NCI-H748 (cell line): ENCODE measurements around the gene TRAPPC3L.
"Not testable (repeated sequence)": the region's sequence is repeated elsewhere in the genome, so short reads cannot be mapped to it uniquely, and the experiment has no call there.

Experiments used
- DNase-seq: peaks from one replicate; lab custom pipeline; 2025; ENCODE audit not compliant: unreplicated experiment; lab: John Stamatoyannopoulos, UW

TRAPPC3L gene

DNA sequence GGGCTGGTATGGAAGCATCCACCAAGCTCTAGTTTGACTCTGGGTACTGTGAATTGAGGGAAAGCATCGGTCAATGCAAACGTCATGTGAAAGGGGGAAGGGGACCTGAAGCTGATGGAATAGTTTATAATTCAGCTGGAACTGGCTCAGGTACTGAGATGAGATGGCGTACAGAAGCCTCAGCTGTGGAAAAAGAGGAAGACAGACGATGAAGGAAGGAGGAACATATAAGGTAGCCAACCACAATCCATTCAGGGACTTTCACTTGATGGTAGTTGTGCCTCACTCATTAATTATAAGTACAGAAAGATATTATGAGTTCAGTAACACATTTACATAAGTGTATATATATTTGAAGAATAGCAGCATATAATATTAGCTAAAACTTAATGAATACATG, 31.4 kb downstream of the TRAPPC3L start:
- no peak for DNase-seq

DNA sequence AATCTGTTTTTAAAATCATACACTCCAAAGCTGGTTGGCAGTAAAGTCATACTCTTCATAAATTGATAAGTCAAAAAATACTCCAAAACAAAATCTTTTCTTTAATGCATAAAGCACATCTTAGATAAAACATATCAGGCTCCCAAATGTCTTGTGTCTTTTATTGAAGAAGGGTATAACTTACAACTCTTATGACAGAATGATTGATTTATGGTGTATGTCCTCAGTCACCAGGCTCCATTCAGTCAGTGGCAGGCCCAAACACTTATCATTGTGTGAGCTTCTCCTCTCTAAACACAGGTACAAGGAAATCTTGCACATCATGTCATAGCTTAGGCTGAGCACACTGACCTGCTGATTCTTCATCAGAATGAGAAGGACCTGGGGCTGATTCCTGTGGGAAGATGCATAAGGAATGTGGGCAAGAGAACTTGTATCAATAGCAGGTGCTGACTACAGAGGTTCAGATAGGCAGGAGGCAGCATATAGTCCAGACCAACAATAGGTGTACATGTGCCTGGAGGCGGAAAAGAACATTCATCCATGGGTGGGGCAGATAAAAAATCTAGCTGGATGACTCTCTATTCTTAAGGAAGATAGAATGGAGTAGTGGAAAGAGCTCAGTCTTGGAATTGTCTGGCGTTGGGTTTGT, 32.1 kb downstream of the TRAPPC3L start:
- no peak for DNase-seq

DNA sequence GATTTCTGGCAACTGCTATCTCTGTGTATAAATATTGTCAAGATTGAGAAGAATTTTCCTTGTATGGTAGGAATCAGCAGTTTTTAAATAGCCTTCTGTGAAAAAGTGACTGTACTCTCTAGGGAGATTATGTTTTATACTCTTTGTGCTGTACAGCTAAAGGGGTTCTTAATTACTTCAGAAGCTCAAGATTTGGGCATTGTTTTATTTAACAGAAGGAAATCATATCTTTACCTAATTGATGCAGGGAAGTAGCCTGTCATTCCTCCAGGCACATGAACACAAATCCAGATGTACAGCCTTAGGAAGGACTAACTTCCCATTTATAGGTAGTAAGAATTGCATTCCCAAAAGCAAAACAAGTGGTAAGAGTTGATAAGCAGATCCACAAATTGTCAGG, 32.8 kb downstream of the TRAPPC3L start:
- no peak for DNase-seq

DNA sequence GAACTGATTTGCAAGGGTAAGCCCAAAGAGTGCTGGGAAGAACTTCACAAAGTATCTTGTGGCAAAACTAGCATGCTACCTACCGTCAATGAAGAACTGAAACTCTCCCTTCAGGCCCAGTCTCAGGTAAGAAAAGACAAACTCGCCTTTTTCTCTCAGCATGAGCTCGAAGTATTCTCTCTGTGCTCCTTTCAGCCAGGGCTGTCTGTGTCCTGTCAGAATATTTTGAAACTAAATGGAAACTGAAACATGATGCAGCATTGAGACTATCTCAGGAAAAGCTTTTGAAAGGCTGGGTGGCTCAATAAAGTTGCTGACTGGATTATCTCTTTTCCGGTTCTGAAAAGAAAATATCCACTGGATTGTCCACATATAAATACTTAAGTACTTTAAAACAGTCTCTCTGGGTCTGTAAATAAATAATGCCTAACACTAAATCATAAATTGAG, 33.3 kb downstream of the TRAPPC3L start:
- no peak for DNase-seq

DNA sequence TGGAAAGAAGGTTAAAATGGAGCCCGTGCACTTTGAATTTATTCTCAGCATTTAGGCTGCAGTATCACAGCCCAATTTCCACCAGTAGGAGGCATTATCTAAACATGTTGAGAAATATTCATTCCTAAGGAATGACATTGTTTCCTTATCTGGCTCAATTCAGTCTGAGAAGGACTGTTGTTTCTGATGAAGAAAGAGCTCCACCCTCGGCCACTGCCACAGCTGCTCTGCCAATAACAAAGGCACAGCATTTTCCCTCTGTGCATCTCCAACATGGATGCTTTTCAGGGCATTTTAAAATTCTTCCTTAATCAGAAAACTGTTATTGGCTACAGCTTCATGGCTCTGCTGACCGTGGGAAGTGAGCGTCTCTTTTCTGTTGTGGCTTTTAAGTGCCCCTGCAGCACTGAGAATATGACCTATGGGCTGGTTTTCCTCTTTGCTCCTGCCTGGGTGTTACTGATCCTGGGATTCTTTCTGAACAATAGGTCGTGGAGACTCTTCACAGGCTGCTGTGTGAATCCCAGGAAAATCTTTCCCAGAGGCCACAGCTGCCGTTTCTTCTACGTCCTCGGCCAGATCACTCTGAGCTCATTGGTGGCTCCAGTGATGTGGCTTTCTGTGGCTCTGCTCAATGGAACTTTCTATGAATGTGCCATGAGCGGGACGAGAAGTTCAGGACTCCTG, 33.9 kb downstream of the TRAPPC3L start, which contains the start of gene CALHM5:
Gene CALHM5 (plus strand): TSS at position 216 of the 687 bp plus-strand sequence. CDS start 58 bp downstream, at position 274.
- peak; percentile 32 for DNase-seq

DNA sequence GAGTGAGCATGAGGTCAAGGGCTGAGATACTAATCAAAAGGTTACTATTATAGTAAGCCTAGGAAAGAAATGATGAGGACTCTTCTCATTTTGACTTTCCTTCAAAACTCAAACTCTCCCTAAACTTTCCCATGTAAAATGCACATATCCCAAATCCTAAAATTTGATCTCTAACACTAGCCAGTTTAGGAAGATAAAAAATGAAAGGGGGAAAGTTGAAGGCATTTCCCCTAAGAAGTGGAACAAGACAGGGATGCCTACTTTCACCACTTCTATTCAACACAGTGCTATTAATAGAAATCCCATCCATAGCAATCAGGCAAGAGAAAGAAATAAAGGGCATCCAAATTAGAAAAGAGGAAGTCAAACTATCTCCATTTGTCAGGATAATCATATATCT, 37.0 kb downstream of the TRAPPC3L start:
- DNase-seq, result no peak

DNA sequence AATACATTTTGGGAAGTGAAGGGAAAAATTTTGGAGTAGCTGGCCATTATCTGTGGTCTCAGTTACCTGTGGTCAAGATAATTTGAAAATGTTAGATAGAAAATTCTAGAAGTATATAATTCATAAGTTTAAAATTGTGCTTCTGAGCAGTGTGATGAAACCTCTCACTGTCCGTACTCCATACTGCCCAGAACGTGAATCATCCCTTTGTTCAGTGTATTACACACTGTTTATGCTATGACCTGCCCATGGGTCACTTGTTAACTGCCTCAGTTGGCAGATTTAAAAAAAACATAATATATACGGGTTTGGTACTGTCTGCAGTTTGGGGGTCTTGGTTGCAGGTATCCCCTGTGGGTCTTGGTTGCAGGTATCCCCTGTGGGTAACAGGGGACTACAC, 38.2 kb downstream of the TRAPPC3L start:
- no peak for DNase-seq

DNA sequence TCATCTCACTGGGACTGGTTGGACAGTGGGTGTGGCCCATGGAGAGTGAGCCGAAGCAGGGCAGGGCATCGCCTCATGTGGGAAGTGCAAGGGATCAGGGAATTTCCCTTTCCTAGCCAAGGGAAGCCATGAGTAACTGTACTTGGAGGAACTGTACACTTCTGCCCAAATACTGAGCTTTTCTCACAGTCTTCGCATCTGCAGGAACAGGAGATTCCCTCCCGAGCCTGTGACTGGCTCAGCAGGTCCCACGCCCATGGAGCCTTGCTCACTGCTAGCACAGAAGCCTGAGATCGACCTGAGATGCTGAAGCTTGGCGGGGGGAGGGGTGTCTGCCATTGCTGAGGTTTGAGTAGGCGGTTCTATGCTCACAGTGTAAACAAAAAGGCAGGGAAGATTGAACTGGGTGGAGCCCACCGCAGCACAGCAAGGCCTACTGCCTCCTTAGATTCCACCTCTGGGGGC, 44.5 kb downstream of the TRAPPC3L start:
- DNase-seq, result peak; percentile 8

DNA sequence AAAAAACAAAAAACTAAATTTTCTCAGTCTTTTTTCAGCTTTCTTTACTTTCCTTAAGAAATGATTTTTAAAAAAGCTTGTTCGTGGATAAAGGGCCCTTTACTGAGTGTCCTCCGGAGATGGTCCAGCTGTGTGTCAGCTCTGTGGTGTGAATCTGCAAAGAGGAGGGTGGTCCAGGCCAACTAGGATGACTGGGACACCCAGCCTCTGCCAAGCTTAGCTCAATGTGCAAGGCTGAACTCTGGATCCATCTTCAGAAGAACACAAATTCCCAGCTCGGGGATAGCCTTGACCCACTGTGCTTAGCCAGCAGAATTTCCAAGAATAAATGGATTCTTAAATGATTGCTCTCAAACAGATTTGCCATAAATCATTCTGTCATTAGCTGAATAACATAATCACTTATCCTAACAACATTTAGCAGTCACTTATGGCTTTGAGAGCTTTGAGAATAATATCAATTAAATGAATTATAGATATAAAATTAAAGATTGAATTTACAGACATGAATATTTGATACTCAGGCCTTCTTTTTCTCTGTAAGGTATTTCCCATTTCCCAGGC, 48.3 kb downstream of the TRAPPC3L start:
- no peak for DNase-seq

DNA sequence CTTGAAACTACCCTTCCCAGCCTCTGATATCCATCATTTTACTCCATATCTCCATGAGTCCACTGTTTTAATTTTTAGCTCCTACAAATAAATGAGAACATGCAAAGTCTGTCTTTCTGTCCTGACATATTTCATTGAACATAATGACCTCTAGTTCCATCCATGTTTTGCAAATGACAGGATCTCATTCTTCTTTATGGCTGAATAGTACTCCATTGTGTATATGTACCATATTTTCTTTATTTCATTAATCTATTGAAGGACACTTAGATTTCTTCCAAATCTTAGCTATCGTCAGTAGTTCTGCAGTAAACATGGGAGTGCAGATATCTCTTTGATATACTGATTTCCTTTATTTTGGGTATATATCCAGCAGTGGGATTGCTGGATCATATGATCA, 50.3 kb downstream of the TRAPPC3L start:
- DNase-seq, result not testable (repeated sequence)

DNA sequence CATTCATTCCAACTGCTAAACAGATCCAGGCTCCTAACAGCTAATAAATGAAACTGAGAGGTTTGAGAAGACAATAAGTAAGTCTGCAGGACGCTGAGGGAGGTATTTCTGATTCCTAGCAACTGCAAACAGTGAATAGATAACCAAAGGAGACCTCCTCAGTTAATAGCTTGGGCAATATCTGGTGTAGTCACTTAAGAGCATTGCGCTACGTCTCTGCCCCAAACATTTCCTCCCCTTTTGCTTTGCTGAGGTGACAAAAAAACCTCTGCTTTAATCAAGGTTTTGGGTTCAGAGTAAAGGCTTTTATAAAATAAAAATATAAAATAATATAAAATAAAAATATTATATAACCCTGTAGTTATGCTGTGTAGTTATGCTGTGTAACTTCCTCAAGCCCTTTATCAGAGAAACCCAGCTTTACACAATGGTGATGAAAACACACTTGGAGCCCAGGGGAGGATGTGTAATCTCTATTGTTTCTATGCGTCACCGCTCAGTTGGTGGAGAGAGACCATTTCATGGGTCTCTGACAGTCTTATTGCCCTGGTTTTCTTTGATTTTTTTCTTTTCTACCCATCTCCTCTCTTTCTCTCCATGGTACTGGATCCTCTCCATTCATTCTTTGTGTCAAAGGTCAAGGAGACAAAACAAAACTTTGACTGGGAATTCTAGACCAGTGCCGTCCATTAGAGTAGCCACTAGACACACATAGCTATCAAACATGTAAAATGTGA, 53.0 kb downstream of the TRAPPC3L start:
- DNase-seq, result no peak

DNA sequence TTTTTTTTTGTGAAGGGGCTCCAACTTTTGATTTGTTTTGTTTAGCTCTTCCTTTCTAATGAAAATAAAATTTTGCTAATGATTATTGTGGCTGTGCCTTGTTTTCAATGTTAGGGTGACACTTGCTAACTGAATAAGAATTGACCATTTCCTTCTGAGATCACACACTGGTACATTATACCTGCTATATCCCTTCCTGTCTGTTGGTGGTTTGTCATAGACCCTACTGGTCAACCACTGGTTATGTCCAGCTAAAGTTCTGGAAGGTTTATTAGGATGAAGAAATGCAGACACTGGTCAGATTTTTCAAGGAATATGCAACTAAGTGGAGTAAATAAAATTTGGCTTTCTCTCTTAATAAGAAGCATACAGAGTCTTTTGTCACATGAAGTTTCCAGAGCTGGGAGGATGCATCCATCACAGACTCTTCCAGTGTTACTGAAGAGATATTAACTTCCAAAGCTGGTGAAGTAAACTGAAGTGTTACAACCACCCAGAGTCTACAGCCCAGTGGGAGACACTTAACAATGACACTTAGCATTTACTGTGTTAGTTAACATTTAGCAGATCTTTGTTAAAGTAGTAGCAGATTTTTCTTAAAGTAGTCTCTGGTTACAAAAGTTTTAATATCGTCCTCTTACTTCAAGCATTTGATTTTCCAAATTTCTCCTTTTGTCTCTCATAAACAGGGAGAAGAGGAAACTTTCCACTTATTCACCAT, 53.7 kb downstream of the TRAPPC3L start:
- DNase-seq, result no peak

DNA sequence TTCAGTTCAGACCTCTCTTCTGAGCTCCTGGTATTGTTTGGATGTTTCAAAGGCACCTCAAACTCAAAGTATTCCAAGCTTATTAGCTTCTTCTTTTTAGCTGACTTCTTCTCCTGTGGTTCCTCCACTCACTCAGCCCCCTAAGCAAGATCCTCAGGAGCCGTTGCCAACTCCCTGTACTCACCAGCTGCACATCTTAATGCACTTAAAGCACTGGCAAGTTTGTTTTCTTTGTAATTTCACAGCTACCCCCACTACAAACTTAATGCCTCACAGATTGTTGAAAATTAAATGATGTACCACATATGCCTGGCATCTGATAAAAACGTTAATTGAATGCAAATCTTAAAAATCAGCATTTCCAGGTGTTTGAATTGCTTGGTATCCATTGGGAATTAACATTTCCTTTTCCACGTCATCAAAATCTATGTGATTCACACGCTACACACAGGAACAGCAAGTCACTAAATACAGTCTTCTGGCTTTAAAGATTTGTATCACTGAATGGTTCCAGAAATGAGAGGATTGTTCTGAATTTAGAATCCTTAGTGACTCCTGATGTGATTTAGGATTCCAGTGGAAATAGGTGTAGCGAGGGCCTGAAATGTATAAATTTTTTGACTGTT, 59.8 kb downstream of the TRAPPC3L start:
- no peak for DNase-seq

DNA sequence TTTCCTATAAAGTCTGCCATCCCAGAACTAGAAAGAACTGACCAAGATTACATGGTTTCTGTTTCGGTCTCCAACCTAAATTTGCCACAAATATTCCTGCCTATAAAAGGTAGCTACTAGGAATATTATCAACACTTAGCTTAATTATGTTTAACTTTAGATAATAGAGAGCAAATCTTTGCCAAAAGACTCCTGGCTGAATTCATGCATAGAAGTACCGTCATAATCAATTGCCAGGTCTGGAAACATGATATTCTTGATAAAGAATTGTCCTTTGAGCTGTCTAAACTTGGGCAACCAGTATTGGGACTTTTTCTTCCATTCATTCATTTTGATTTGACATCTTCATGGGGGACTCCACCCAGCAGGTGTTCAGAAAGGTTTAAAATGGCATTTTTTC, 61.9 kb downstream of the TRAPPC3L start:
- DNase-seq, result no peak

DNA sequence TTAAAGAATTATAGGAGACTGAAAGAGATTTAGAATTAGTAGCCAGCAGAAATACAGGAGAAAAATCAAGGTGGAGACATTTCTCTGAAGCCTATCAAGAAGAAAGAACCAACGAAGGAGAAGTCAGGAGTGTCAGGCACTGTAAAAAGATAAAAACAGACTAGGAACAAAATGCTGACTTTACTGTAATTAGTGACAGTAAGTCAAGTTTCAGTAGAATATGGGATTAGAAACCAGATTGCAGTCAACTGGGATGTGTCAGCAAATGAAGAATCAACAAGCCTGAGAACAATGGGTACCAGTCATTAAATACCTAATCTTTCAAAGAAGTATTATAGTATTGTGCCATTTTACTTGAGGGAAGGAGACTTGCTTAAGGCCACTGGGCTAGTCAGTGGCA, 62.7 kb downstream of the TRAPPC3L start:
- DNase-seq, result no peak

DNA sequence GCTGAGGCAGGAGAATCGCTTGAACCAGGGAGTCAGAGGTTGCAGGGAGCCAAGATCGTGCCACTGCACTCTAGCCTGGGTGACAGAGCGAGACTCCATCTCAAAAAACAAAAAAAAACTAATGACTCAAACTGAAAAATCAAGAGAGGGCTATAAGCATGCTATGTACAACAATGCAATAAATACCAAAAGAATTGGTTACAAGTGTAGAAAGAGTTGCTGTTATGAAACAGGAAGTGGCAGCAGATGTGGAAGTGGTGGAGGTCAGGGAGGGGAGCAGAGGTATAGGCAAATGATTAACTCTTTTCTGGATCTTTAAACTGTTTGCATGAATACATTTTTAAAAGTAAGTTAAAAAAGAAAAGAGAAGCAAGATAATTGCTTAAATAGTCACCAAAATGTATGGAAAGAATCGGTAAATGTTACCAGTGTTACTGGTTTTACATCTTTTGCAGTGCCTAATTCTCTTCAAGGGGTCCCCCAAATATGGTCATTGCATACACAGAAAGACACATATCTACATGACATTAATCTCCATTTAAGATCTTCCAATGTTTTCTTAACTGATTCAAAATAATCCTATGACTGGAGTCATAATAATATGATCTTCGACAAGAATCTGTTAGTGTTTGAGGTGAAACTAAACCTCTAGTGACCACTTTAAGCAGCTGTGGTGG, 69.3 kb downstream of the TRAPPC3L start:
- no peak for DNase-seq

DNA sequence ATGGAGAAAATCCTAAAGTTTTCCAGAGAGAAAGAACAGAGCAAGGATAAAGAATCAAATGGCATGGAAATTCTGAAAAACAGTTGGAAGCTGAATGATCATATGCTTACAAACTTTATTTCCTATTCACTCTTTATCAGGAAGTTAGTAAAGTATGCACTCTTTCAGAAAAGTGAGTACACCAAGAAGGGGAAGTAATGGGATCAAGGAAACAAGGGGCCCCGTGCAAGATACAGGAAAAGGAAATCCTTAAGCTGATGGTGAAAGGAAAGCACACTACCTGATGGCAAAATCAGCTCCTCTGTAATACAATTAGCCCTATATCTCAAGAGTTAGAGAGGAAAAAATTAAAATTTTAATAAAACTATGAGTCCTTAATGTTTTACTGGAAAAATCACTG, 70.3 kb downstream of the TRAPPC3L start:
- DNase-seq, result no peak

DNA sequence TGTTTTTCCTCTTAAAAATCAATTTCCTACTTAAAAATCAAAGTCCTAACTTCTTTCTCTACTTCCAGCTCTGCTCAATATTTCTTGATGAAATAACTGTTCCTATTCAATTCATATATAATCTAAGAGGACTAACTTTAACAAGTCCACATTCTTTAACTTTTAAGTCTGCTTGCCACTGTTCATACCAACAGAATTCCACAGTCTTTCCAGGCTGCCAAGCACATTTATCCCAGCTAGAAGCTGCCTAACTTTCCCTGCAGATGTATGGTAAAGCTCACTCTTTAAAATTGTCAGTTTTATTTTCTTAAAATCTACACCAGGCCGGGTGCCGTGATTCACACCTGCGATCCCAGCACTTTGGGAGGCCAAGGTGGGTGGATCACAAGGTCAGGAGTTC, 72.8 kb downstream of the TRAPPC3L start:
- DNase-seq, result no peak

DNA sequence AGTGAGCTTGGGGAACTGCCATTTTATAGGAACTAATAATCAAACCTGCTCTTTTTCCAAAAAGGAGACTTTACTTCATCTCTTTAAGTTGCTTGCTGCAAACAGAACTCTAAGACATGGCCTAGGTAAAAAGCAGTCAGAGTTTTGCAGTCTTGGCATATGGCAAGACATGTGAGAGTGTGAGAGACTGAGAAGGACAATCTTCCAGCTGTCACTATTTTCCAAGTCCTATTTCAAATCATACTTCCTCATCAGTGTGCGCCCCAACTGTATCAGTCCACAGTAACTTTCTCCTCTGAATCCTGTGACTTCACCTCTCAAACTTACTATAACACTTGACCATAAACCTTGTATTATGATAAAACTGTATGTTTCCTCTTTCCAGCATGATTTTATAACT, 74.0 kb downstream of the TRAPPC3L start:
- DNase-seq, result no peak

DNA sequence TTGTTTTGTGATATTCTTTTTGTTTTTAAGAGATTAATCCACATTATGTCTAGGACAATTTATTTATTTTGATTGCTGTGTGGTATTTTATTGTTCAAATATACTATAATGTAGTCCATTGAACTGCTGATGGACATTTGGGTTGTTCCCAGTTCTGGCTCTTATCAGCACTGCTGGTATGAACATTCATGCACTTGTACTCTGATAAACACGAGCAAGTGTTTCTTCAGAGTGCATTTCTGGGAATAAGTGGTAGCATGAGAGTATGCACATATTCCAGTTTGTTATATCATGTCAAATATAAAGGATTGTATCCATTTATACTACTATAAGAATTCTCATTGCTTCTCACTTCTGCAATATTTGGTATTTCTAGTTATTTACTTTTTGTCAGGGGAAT, 77.2 kb downstream of the TRAPPC3L start:
- no peak for DNase-seq
